ENCODE measurements around the gene ZBTB44.
"Not testable (repeated sequence)": the region's sequence is repeated elsewhere in the genome, so short reads cannot be mapped to it uniquely, and the experiment has no call there.

ZBTB44 gene

DNA sequence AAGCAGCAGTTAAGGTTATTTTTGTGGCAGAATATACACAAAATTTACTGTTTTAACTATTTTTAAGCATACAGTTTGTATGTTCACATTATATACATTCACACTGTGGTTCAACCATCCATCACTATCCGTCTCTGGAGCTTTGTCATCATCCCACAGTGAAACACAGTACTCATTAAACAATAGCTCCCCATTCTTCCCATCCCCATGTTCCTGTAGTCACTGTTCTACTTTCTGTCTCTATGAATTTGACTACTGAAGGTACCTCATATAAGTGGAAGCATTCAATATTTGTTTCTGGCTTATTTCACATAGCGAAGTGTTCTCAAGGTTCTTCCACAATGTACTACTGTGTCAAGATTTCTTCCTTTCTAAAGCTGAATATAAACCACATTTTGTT lies 32.6 kb downstream of the ZBTB44 start:
- no peak for DNase-seq
- H2BK5ac ChIP-seq (ENCODE audit: low read depth, low read length, poor library complexity, severe bottlenecking) = no peak overlapping the region

GRCh38 chr11:130281341-130281740 lies 33.4 kb downstream of the ZBTB44 start:
- not testable (repeated sequence) for H3K4me2 ChIP-seq (ENCODE audit: low read length, poor library complexity, severe bottlenecking); H3K9ac ChIP-seq (ENCODE audit: low read length); H2BK5ac ChIP-seq (ENCODE audit: low read depth, low read length, poor library complexity, severe bottlenecking); H3K4ac ChIP-seq (ENCODE audit: low read depth in 1 of 2, low read length in 2 of 2); H3K36me3 ChIP-seq (ENCODE audit: control insufficient read depth in 1 of 2, insufficient read depth in 2 of 2, low read depth in 1 of 2, low read length in 2 of 2); H2AK5ac ChIP-seq (ENCODE audit: low read length, severe bottlenecking); H2AFZ ChIP-seq (ENCODE audit: low read depth, low read length); H2BK15ac ChIP-seq (ENCODE audit: low read depth, poor library complexity, severe bottlenecking); DNase-seq; H2BK120ac ChIP-seq (ENCODE audit: low read depth, low read length); H2BK12ac ChIP-seq (ENCODE audit: low read length in 2 of 2); H4K8ac ChIP-seq (ENCODE audit: low read length); H3K14ac ChIP-seq (ENCODE audit: low read length in 2 of 2); H4K91ac ChIP-seq (ENCODE audit: low read length); H3K4me1 ChIP-seq (ENCODE audit: control insufficient read depth, insufficient read depth, low read depth, low read length); H3K4me3 ChIP-seq (ENCODE audit: insufficient read depth in 1 of 2, low read depth in 1 of 2, low read length in 2 of 2); H3K27ac ChIP-seq (ENCODE audit: low read length, poor library complexity, severe bottlenecking); H3K23ac ChIP-seq (ENCODE audit: low read length in 2 of 2); H3K27me3 ChIP-seq (ENCODE audit: control insufficient read depth in 1 of 2, insufficient read depth in 1 of 2, low read length in 2 of 2); H3K18ac ChIP-seq (ENCODE audit: low read depth in 1 of 2, low read length in 2 of 2)
- H3K79me1 ChIP-seq (replicated peaks; ENCODE audit: low read length, poor library complexity, severe bottlenecking) = peaks cover 29% of the 10 kb centered on the region
- peaks cover 32% of the 10 kb centered on the region for H3K9me3 ChIP-seq (ENCODE audit: control insufficient read depth, low read length)
- 91% methylated on average over 5 of the region's 6 CpGs for WGBS

More for the DNA sequence above, 32.6 kb downstream of the ZBTB44 start:
- WGBS = 95% methylated on average over 2 of the region's 2 CpGs
- H2AK5ac ChIP-seq (ENCODE audit: low read length, severe bottlenecking) = no peak overlapping the region
- no peak overlapping the region for H2BK12ac ChIP-seq (ENCODE audit: low read length in 2 of 2)
- no peak overlapping the region for H3K18ac ChIP-seq (ENCODE audit: low read depth in 1 of 2, low read length in 2 of 2)
- no peak overlapping the region for H3K23ac ChIP-seq (ENCODE audit: low read length in 2 of 2)
- no peak overlapping the region for H4K8ac ChIP-seq (ENCODE audit: low read length)
- no peak overlapping the region for H2BK15ac ChIP-seq (ENCODE audit: low read depth, poor library complexity, severe bottlenecking)
- H3K4me2 ChIP-seq (ENCODE audit: low read length, poor library complexity, severe bottlenecking) = no peak overlapping the region
- no peak overlapping the region for H3K27ac ChIP-seq (ENCODE audit: low read length, poor library complexity, severe bottlenecking)
- H3K36me3 ChIP-seq (ENCODE audit: control insufficient read depth in 1 of 2, insufficient read depth in 2 of 2, low read depth in 1 of 2, low read length in 2 of 2) = peaks cover 0 to 7% of the 10 kb centered on the region in 2 experiments
- H3K14ac ChIP-seq (ENCODE audit: low read length in 2 of 2) = no peak overlapping the region
- no peak overlapping the region for H3K4me3 ChIP-seq (ENCODE audit: insufficient read depth in 1 of 2, low read depth in 1 of 2, low read length in 2 of 2)
- no peaks in the 10 kb centered on the region for H3K27me3 ChIP-seq (ENCODE audit: control insufficient read depth in 1 of 2, insufficient read depth in 1 of 2, low read length in 2 of 2)
- peaks cover 27% of the 10 kb centered on the region for H3K9me3 ChIP-seq (ENCODE audit: control insufficient read depth, low read length)
- peaks cover 34% of the 10 kb centered on the region for H3K79me1 ChIP-seq (replicated peaks; ENCODE audit: low read length, poor library complexity, severe bottlenecking)
- no peak overlapping the region for H4K91ac ChIP-seq (ENCODE audit: low read length)
- H3K4ac ChIP-seq (ENCODE audit: low read depth in 1 of 2, low read length in 2 of 2) = no peak overlapping the region
- no peaks in the 10 kb centered on the region for H3K4me1 ChIP-seq (ENCODE audit: control insufficient read depth, insufficient read depth, low read depth, low read length)
- no peak overlapping the region for H3K9ac ChIP-seq (ENCODE audit: low read length)
- H2AFZ ChIP-seq (ENCODE audit: low read depth, low read length) = no peak overlapping the region
- no peak overlapping the region for H2BK120ac ChIP-seq (ENCODE audit: low read depth, low read length)

GRCh38 chr11:130279989-130280388 lies 34.7 kb downstream of the ZBTB44 start:
- H3K4me3 ChIP-seq (ENCODE audit: insufficient read depth in 1 of 2, low read depth in 1 of 2, low read length in 2 of 2) = no peak overlapping the region
- H3K9ac ChIP-seq (ENCODE audit: low read length) = no peak overlapping the region
- no peak overlapping the region for H3K14ac ChIP-seq (ENCODE audit: low read length in 2 of 2)
- peaks cover 0 to 4% of the 10 kb centered on the region in 2 experiments for H3K36me3 ChIP-seq (ENCODE audit: control insufficient read depth in 1 of 2, insufficient read depth in 2 of 2, low read depth in 1 of 2, low read length in 2 of 2)
- H2AFZ ChIP-seq (ENCODE audit: low read depth, low read length) = no peak overlapping the region
- no peak for DNase-seq
- no peak overlapping the region for H3K4me2 ChIP-seq (ENCODE audit: low read length, poor library complexity, severe bottlenecking)
- H3K4me1 ChIP-seq (ENCODE audit: control insufficient read depth, insufficient read depth, low read depth, low read length) = no peaks in the 10 kb centered on the region
- no peak overlapping the region for H2BK12ac ChIP-seq (ENCODE audit: low read length in 2 of 2)
- H2BK120ac ChIP-seq (ENCODE audit: low read depth, low read length) = no peak overlapping the region
- no peak overlapping the region for H2AK5ac ChIP-seq (ENCODE audit: low read length, severe bottlenecking)
- no peak overlapping the region for H2BK5ac ChIP-seq (ENCODE audit: low read depth, low read length, poor library complexity, severe bottlenecking)
- H3K9me3 ChIP-seq (ENCODE audit: control insufficient read depth, low read length) = peaks cover 32% of the 10 kb centered on the region
- no peak overlapping the region for H4K8ac ChIP-seq (ENCODE audit: low read length)
- WGBS = 95% methylated on average over 2 of the region's 4 CpGs
- H2BK15ac ChIP-seq (ENCODE audit: low read depth, poor library complexity, severe bottlenecking) = no peak overlapping the region
- H3K18ac ChIP-seq (ENCODE audit: low read depth in 1 of 2, low read length in 2 of 2) = no peak overlapping the region
- H3K4ac ChIP-seq (ENCODE audit: low read depth in 1 of 2, low read length in 2 of 2) = no peak overlapping the region
- no peak overlapping the region for H3K27ac ChIP-seq (ENCODE audit: low read length, poor library complexity, severe bottlenecking)
- no peaks in the 10 kb centered on the region for H3K27me3 ChIP-seq (ENCODE audit: control insufficient read depth in 1 of 2, insufficient read depth in 1 of 2, low read length in 2 of 2)
- peaks cover 27% of the 10 kb centered on the region for H3K79me1 ChIP-seq (replicated peaks; ENCODE audit: low read length, poor library complexity, severe bottlenecking)
- H3K23ac ChIP-seq (ENCODE audit: low read length in 2 of 2) = no peak overlapping the region
- no peak overlapping the region for H4K91ac ChIP-seq (ENCODE audit: low read length)

- Histone ChIP-seq H2BK120ac (ENCODE audit: low read depth, low read length) (no peak overlapping the region), H3K27ac (ENCODE audit: low read length, poor library complexity, severe bottlenecking) (no peak overlapping the region), H3K18ac (ENCODE audit: low read depth in 1 of 2, low read length in 2 of 2) (no peak overlapping the region), H2BK15ac (ENCODE audit: low read depth, poor library complexity, severe bottlenecking) (no peak overlapping the region), H3K9ac (ENCODE audit: low read length) (no peak overlapping the region), H3K23ac (ENCODE audit: low read length in 2 of 2) (no peak overlapping the region), H4K91ac (ENCODE audit: low read length) (no peak overlapping the region), H3K79me1 (replicated peaks; ENCODE audit: low read length, poor library complexity, severe bottlenecking) (peaks cover 25% of the 10 kb centered on the region), H3K4ac (ENCODE audit: low read depth in 1 of 2, low read length in 2 of 2) (no peak overlapping the region), H3K14ac (ENCODE audit: low read length in 2 of 2) (no peak overlapping the region), H2BK5ac (ENCODE audit: low read depth, low read length, poor library complexity, severe bottlenecking) (no peak overlapping the region), H2AFZ (ENCODE audit: low read depth, low read length) (no peak overlapping the region), H4K8ac (ENCODE audit: low read length) (no peak overlapping the region), H3K36me3 (ENCODE audit: control insufficient read depth in 1 of 2, insufficient read depth in 2 of 2, low read depth in 1 of 2, low read length in 2 of 2) (peaks cover 0 to 4% of the 10 kb centered on the region in 2 experiments), H2BK12ac (ENCODE audit: low read length in 2 of 2) (no peak overlapping the region), H2AK5ac (ENCODE audit: low read length, severe bottlenecking) (no peak overlapping the region), H3K27me3 (ENCODE audit: control insufficient read depth in 1 of 2, insufficient read depth in 1 of 2, low read length in 2 of 2) (no peaks in the 10 kb centered on the region), H3K4me3 (ENCODE audit: insufficient read depth in 1 of 2, low read depth in 1 of 2, low read length in 2 of 2) (no peak overlapping the region), H3K4me1 (ENCODE audit: control insufficient read depth, insufficient read depth, low read depth, low read length) (no peaks in the 10 kb centered on the region), H3K9me3 (ENCODE audit: control insufficient read depth, low read length) (peaks cover 32% of the 10 kb centered on the region), H3K4me2 (ENCODE audit: low read length, poor library complexity, severe bottlenecking) (no peak overlapping the region)
- DNase-seq = no peak
- 100% methylated on average over 1 of the region's 1 CpG for WGBS
Measured at GRCh38 chr11:130278745-130279144, 36.0 kb downstream of the ZBTB44 start.

Data from mesenchymal stem cell (in vitro differentiated cells and primary cell).